IPS-15b (cell line): Measurements from ENCODE around the gene ING1.
"Not testable (repeated sequence)": the region's sequence is repeated elsewhere in the genome, so short reads cannot be mapped to it uniquely, and the experiment has no call there.

Experiments used
- H3K27me3 ChIP-seq: one replicate; pipeline ENCODE4 v1.6.1; 2013; ENCODE audit warnings: low read length; ENCODE audit not compliant: control insufficient read depth, insufficient read depth
- H3K36me3 ChIP-seq: one replicate; pipeline ENCODE4 v1.6.1; 2013; ENCODE audit warnings: low read length; ENCODE audit not compliant: control insufficient read depth, insufficient read depth
- H3K4me1 ChIP-seq: one replicate; pipeline ENCODE4 v1.6.1; 2013; ENCODE audit warnings: mild to moderate bottlenecking, low read length; ENCODE audit not compliant: control insufficient read depth, insufficient read depth
- H3K4me3 ChIP-seq: one replicate; pipeline ENCODE4 v1.5.1; 2013; ENCODE audit warnings: low read depth, low read length
- H3K9ac ChIP-seq: one replicate; pipeline ENCODE4 v1.6.1; 2013; ENCODE audit warnings: low read depth, mild to moderate bottlenecking, low read length
- H3K9me3 ChIP-seq: one replicate; pipeline ENCODE4 v1.6.1; 2013; ENCODE audit warnings: mild to moderate bottlenecking, low read length; ENCODE audit not compliant: control insufficient read depth, insufficient read depth

The ING1 gene, protein sequence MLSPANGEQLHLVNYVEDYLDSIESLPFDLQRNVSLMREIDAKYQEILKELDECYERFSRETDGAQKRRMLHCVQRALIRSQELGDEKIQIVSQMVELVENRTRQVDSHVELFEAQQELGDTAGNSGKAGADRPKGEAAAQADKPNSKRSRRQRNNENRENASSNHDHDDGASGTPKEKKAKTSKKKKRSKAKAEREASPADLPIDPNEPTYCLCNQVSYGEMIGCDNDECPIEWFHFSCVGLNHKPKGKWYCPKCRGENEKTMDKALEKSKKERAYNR

DNA sequence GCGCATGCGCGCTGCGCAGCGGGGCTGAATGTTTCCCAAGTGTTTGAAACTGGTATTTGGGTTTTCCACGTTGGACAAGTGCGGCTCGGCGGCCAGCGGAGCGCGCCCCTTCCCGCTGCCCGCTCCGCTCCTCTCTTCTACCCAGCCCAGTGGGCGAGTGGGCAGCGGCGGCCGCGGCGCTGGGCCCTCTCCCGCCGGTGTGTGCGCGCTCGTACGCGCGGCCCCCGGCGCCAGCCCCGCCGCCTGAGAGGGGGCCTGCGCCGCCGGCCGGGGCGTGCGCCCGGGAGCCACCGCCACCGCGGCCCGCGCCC is at the start of gene ING1:
Gene ING1, plus strand, starts transcription at position 59 of the 311 bp plus-strand sequence. CDS start 450 bp downstream, outside the sequence.
- peak within 1 kb of the TSS; percentile 97 for H3K4me3 ChIP-seq

DNA sequence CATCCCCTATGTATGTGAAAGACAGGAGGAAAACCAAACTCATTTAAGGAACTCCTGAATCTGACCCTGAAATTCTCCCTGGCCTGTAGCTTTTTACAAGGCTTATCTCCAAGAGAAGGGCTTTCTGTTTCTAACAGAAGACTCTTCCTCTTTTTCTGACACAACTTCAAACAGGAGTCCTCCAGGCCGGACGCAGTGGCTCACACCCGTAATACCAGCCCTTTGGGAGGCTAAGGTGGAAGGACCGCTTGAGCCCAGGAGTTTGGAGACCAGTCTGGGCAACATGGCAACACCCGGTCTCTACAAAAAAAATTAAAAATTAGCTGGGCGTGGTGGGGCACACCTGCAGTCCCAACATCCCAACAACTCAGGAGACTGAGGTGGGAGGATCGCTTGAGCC is 49.5 kb upstream of the ING1 start:
- Histone ChIP-seq H3K27me3 (no peaks in the 10 kb centered on the region), H3K4me1 (no peaks in the 10 kb centered on the region), H3K9me3 (peaks cover 5% of the 10 kb centered on the region), H3K4me3 (no peak overlapping the region), H3K9ac (no peak overlapping the region), H3K36me3 (peaks cover 20% of the 10 kb centered on the region)

More for the DNA sequence above, at the start of gene ING1:
- no peaks in the 10 kb centered on the region for H3K27me3 ChIP-seq
- peak within 1 kb of the TSS; percentile 87 for H3K9ac ChIP-seq
- H3K36me3 ChIP-seq = no peaks in the 10 kb centered on the region
- H3K4me1 ChIP-seq = peaks cover 6% of the 10 kb centered on the region
- no peaks in the 10 kb centered on the region for H3K9me3 ChIP-seq

DNA sequence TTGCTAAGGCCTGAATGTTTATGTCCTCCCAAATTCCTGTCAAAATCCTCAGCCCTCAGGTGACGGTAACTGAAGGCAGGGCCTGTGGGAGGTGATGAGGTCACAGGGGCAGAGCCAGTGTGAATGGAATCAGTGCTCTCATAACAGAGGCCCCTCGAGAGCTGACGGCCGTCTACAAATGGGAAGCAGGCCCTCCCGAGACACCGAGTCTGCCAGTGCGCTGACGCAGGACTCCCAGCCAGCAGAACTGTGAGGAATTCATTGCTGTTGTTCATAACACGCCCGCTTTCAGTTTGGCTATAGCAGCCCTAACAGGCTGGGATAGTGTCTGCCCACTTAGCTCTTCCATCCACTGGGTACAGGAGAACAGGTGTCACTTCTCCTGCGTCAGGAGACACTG is 48.8 kb upstream of the ING1 start:
- Histone ChIP-seq H3K27me3 (no peaks in the 10 kb centered on the region), H3K4me3 (no peak overlapping the region), H3K4me1 (no peaks in the 10 kb centered on the region), H3K9me3 (peaks cover 6% of the 10 kb centered on the region), H3K36me3 (peaks cover 25% of the 10 kb centered on the region), H3K9ac (no peak overlapping the region)

DNA sequence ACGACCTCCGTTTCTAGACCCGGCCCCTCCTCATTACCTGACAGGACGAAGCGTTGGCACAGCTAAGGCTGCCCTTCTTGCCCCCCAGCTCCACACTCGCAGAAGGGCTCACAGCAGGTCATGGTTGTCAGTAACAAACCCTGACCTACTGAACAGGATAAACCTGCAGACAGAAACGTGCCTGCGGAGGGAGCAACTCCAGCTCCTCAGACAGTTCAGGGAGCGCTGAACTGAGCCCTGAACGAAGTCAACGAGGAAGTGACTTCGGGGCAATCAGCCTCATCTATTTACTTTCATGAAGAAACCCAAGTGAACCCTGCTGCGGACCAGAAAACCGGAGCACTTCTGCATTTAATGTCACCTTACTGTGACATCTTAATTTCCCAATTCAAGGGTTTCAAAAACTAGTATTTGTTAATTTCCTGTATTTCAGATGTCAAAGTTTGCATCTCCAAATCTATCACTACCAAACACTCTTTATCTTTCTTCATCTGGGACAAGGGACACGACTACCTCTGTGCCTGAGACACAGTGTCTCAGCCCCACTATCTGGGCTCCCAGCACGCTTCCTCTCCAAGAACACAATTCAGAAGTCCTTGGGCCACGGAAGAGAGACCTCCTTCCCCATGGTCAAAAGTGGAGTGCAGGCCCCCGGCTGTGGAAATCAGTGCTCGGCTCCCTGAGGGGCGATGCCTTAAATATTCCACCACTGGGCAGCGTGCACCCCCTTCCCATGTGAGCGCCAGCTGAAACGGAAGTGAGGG is 47.8 kb upstream of the ING1 start:
- H3K4me3 ChIP-seq = no peak overlapping the region
- no peaks in the 10 kb centered on the region for H3K4me1 ChIP-seq
- no peaks in the 10 kb centered on the region for H3K27me3 ChIP-seq
- H3K9me3 ChIP-seq = peaks cover 6% of the 10 kb centered on the region
- no peak overlapping the region for H3K9ac ChIP-seq
- H3K36me3 ChIP-seq = peaks cover 25% of the 10 kb centered on the region

DNA sequence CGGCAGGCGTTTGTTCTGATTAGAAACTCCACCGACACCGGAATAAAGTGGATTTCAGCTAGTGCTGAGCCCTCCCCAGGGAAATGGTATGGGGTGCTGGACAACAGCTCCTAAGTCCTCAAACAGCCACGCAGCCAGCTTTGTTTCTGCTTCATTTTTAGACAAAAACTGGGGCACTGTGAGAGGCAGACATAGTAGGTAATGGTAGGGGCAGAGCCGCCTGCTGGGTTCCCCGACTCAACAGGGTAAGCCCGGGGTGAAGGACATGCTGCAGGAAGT is 47.3 kb upstream of the ING1 start:
- peaks cover 25% of the 10 kb centered on the region for H3K36me3 ChIP-seq
- peaks cover 6% of the 10 kb centered on the region for H3K9me3 ChIP-seq
- no peaks in the 10 kb centered on the region for H3K27me3 ChIP-seq
- no peak overlapping the region for H3K4me3 ChIP-seq
- no peaks in the 10 kb centered on the region for H3K4me1 ChIP-seq
- no peak overlapping the region for H3K9ac ChIP-seq

DNA sequence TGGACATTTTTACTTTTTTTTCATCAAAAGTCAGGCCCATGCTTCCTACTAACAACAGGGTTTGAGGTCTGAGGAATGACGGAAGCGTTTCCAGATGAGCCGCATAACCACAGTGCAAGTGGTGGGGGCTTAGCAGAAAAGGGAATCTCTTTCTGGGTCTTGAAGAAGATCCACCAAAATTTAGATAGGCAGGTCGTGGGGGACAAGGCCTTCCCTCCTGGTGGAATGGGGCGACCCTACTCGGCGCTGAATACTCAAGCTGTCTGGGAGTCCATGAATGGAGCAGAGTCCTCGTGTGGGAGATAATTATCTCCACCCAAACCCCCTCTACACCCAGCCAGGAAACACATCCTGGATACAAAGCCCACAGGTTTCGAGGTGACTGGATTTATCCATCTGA is 44.5 kb upstream of the ING1 start:
- Histone ChIP-seq H3K36me3 (peaks cover 17% of the 10 kb centered on the region), H3K9ac (no peak overlapping the region), H3K4me3 (no peak overlapping the region), H3K4me1 (no peaks in the 10 kb centered on the region), H3K9me3 (peaks cover 6% of the 10 kb centered on the region), H3K27me3 (no peaks in the 10 kb centered on the region)

DNA sequence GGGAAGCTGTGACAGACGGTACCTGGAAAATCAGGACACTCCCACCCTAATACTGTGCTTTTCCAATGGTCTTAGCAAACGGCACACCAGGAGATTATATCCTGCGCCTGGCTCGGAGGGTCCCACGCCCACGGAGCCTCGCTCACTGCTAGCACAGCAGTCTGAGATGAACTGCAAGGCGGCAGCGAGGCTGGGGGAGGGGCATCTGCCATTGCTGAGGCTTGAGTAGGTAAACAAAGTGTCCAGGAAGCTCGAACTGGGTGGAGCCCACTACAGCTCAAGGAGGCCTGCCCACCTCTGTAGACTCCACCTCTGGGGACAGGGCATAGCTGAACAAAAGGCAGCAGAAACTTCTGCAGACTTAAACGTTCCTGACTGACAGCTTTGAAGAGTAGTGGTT is 43.7 kb upstream of the ING1 start:
- not testable (repeated sequence) for H3K4me3 ChIP-seq, H3K9me3 ChIP-seq, H3K4me1 ChIP-seq, H3K27me3 ChIP-seq, H3K9ac ChIP-seq
- H3K36me3 ChIP-seq = peaks cover 15% of the 10 kb centered on the region

DNA sequence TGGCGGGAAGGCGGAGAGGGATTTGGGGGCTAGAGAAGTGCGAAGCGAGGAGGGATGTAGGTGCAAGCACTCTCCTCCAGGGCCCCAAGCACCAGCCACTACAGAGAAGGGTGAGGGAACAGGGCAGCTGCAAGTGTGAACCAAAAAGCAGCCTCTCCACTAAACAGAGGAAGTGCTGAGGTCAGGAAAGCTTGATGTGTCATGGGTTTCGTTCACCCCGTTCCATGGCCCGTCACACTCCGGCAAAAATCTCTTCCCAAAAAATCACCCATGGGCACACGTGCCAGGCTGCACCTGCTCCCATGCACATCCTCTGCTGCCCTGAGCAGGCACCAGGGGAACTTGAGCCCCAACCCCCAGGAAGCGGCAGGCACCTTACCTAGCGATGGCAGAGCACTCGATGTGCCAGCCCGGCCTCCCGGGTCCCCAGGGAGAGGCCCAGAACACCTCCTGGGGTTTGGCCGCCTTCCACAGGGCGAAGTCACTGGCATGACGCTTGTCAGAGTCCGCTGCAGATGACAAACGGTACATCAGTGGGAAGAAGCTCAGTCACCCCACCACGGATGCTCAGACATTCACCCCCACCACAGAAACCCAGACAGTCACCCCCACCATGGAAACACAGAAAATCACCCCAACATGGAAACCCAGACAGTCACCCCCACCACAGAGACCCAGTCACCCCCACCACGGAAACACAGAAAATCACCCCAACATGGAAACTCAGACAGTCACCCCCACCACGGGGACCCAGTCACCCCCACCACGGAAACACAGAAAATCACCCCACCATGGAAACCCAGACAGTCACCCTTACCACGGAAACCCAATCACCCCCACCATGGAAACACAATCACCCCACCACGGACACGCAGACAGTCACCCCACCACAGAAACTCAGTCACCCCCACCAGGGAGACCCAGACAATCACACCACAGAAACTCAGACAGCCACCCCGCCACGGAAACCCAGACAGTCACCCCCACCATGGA is 36.6 kb upstream of the ING1 start:
- Histone ChIP-seq H3K36me3 (peaks cover 18% of the 10 kb centered on the region), H3K9me3 (no peaks in the 10 kb centered on the region), H3K27me3 (no peaks in the 10 kb centered on the region), H3K4me3 (no peak overlapping the region), H3K9ac (no peak overlapping the region), H3K4me1 (no peaks in the 10 kb centered on the region)

DNA sequence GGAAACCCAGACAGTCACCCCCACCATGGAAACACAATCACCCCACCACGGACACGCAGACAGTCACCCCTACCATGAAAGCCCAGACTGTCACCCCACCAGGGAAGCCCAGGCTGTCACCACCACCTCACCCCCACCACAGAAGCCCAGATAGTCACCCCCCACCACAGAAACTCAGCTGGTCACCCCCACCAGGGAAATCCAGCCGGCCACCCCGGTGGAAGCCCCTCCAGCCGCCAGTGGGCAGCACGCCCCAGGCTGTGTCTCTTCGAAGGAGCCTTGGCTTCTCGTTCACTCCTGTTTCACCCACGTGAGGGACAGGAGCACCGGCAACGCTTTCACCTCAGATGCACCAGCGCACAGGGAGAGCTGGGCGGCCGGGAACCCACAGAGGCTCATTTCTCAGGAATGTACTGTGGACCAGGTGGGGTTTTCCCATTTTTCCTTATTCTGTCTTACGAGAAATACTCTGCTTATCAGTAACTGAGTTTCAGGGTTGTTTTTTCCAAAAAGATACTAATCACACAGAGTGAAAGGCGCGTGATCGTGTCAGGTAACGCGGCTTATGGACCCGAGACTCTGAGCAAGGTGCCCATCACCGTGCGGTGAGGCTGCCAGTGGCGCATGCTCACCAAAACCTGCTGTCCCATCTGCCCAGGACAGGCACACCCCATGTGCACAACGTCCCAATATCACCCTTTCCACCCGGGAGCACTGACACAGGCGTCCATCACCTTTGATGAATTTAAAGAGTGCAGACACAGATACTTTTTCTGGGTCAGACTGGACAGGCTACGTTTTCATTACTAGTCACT is 35.6 kb upstream of the ING1 start:
- Histone ChIP-seq H3K9me3 (no peaks in the 10 kb centered on the region), H3K4me3 (no peak overlapping the region), H3K4me1 (no peaks in the 10 kb centered on the region), H3K27me3 (no peaks in the 10 kb centered on the region), H3K36me3 (peaks cover 24% of the 10 kb centered on the region), H3K9ac (no peak overlapping the region)

DNA sequence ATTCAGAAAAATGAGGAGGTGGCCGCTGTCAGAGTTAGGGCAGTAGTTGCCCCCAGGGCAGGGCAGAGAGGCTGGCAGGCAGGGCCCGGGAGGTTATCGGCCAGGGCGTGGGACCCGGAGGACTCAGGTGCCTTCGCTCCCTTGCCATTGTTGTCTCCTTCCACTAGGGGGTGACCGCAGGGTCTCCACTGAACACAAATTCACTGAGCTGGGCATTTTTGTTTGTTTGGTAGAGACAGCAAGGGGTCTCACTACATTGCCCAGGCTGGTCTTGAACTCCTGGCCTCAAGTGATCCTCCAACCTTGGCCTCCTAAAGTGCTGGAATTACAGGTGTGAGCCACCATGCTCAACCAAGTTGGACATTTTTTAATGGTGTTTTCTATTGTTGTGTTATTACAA is 32.6 kb upstream of the ING1 start:
- H3K36me3 ChIP-seq = peaks cover 27% of the 10 kb centered on the region
- H3K4me1 ChIP-seq = no peaks in the 10 kb centered on the region
- no peak overlapping the region for H3K4me3 ChIP-seq
- no peaks in the 10 kb centered on the region for H3K27me3 ChIP-seq
- no peak overlapping the region for H3K9ac ChIP-seq
- no peaks in the 10 kb centered on the region for H3K9me3 ChIP-seq

DNA sequence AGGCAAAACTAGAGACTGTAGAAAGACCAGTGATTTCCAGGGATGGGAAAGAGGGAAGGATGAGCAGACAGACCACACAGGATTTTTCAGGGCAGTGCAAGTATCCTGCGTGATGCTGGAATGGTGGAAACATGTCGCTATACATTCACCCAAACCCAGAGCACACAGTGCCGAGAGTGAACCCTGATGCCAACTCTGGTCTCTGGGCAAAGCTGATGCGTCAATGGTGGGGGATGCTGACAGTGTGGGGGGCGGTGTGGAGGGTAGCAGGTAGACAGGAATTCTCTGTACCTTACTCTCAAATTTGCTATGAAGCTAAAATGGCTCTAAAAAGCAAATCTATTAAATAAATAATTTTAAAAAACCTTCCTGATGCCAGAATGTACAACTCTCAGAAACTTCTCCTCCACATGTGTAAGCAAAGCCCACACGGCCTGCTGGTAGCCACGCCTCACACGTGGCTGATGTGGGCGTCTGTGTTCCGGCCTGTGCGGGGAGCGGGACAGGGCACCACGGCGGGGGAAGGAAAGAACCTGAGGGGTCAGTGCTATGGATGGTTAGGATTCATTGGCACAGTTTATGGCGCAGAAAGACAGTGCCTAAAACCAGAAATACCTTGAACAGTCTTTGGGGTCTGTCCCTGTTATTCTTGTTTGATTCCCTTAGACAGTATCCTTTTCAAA is 31.5 kb upstream of the ING1 start:
- no peaks in the 10 kb centered on the region for H3K4me1 ChIP-seq
- no peak overlapping the region for H3K4me3 ChIP-seq
- no peaks in the 10 kb centered on the region for H3K9me3 ChIP-seq
- peaks cover 18% of the 10 kb centered on the region for H3K36me3 ChIP-seq
- H3K27me3 ChIP-seq = no peaks in the 10 kb centered on the region
- no peak overlapping the region for H3K9ac ChIP-seq
